B cell (primary cell): ENCODE results near the gene KRTAP5-10. TPM values are rescaled to one million over a fixed set of nuclear protein-coding genes. Genes with fewer than 3 reads are reported as not detected.

ENCODE experiments used
- ATAC-seq: fragments of 200-7000 bp; cut with Tn5 transposase; one replicate; pipeline ENCODE4 v1.10.0; 2021; ENCODE audit warnings: low read depth, mild to moderate bottlenecking, moderate number of reproducible peaks, moderate library complexity
- CTCF ChIA-PET: fragments of 350-600 bp; sonication (Branson Sonifier 250); formaldehyde crosslinking; loops from one replicate; lab custom pipeline; 2021; ENCODE audit warnings: antibody characterized with exemption, inconsistent platforms; lab: Charles Lee
- POLR2A ChIA-PET: fragments of 350-600 bp; sonication (Branson Sonifier 250); formaldehyde crosslinking; loops from one replicate; lab custom pipeline; 2021; ENCODE audit warnings: antibody characterized with exemption; lab: Charles Lee
- DNase-seq: peaks from one replicate; pipeline ENCODE4 v3.0.0; 2013
- H2AFZ ChIP-seq: 2 replicates; pipeline ENCODE4 v1.6.1; 2012; ENCODE audit warnings: mild to moderate bottlenecking, low read depth, low read length; ENCODE audit not compliant: insufficient read depth, poor library complexity, severe bottlenecking
- H3K27ac ChIP-seq, 2 donors: 1 replicate in 1 of 2; 2 replicates in 1 of 2; pipeline ENCODE4 v1.5.1; 2012 to 2013; ENCODE audit warnings: low read length in 2 of 2, mild to moderate bottlenecking in 2 of 2, moderate library complexity in 1 of 2
- H3K27me3 ChIP-seq, 4 experiments: fragments of 200-600 bp in 1 of 4; sonication (generic) in 1 of 4; replicated peaks in 1 of 4; 1 replicate in 2 of 4; 2 replicates in 2 of 4; pipeline versions ENCODE4 v1.6.1 to v1.7.0; 2013 to 2016; ENCODE audit warnings: low read length in 3 of 4, mild to moderate bottlenecking in 2 of 4, mixed read lengths in 1 of 4, moderate library complexity in 1 of 4; ENCODE audit not compliant: insufficient read depth in 4 of 4, control insufficient read depth in 3 of 4; ENCODE audit errors: control extremely low read depth in 1 of 4
- H3K36me3 ChIP-seq, 2 experiments: replicated peaks in 1 of 2; 1 replicate in 1 of 2; 2 replicates in 1 of 2; pipeline versions ENCODE4 v1.6.1 to v1.7.1; 2013; ENCODE audit warnings: low read length in 1 of 2; ENCODE audit not compliant: insufficient read depth in 2 of 2, control insufficient read depth in 1 of 2; ENCODE audit errors: control extremely low read depth in 1 of 2, extremely low read depth in 1 of 2
- H3K4me1 ChIP-seq, 2 donors: fragments of 200-600 bp in 1 of 2; sonication (generic) in 1 of 2; 1 replicate in 1 of 2; 2 replicates in 1 of 2; pipeline versions ENCODE4 v1.5.1 to v1.6.1; 2013 to 2017; ENCODE audit warnings: low read length in 2 of 2; ENCODE audit not compliant: control insufficient read depth in 2 of 2, insufficient read depth in 2 of 2
- H3K4me2 ChIP-seq: replicated peaks from 2 replicates; pipeline ENCODE3; 2012; ENCODE audit warnings: mild to moderate bottlenecking, low read depth, low read length; ENCODE audit not compliant: poor library complexity, severe bottlenecking
- H3K4me3 ChIP-seq, 5 experiments: fragments of 200-600 bp in 1 of 5; sonication (generic) in 1 of 5; 1 replicate in 3 of 5; 2 replicates in 2 of 5; pipeline versions ENCODE4 v1.5.1 to v1.7.0; 2011 to 2016; ENCODE audit warnings: low read length in 4 of 5, mild to moderate bottlenecking in 4 of 5, low read depth in 2 of 5, control low read depth in 1 of 5, moderate library complexity in 1 of 5; ENCODE audit not compliant: insufficient read depth in 1 of 5; ENCODE audit errors: control extremely low read depth in 1 of 5, extremely low read depth in 1 of 5
- H3K79me2 ChIP-seq: fragments of 200-600 bp; sonication (generic); one replicate; pipeline ENCODE4 v1.6.0; 2016; ENCODE audit warnings: low read length; ENCODE audit not compliant: control insufficient read depth, insufficient read depth
- H3K9ac ChIP-seq: fragments of 200-600 bp; sonication (generic); 2 replicates; pipeline ENCODE4 v1.6.1; 2017; ENCODE audit warnings: mild to moderate bottlenecking, low read length, moderate library complexity
- H3K9me3 ChIP-seq, 3 donors: one replicate each; pipeline versions ENCODE4 v1.6.1 to v1.7.1; 2013; ENCODE audit warnings: low read length in 2 of 3; ENCODE audit not compliant: control insufficient read depth in 2 of 3, insufficient read depth in 1 of 3; ENCODE audit errors: control extremely low read depth in 1 of 3
- H4K20me1 ChIP-seq: 2 replicates; pipeline ENCODE4 v1.6.0; 2012; ENCODE audit warnings: mild to moderate bottlenecking, low read length; ENCODE audit not compliant: insufficient read depth, control insufficient read depth, poor library complexity, severe bottlenecking
- H3K27ac Mint-ChIP-seq: one replicate; pipeline ENCODE4 v1.8.0; 2021; ENCODE audit warnings: mixed read lengths
- H3K27me3 Mint-ChIP-seq: one replicate; pipeline ENCODE4 v1.8.0; 2021; ENCODE audit warnings: mixed read lengths
- H3K4me1 Mint-ChIP-seq: one replicate; pipeline ENCODE4 v1.8.0; 2021; ENCODE audit warnings: mixed read lengths
- H3K4me3 Mint-ChIP-seq: one replicate; pipeline ENCODE4 v1.8.0; 2021; ENCODE audit warnings: mixed read lengths
- H3K9me3 Mint-ChIP-seq: one replicate; pipeline ENCODE4 v1.8.0; 2022; ENCODE audit warnings: mixed read lengths; ENCODE audit not compliant: insufficient read depth
- EZH2 ChIP-seq: IDR thresholded peaks from 2 replicates; pipeline ENCODE4 v1.6.1; 2012; ENCODE audit warnings: borderline replicate concordance, low read depth, mild to moderate bottlenecking, moderate library complexity, low read length; ENCODE audit not compliant: insufficient read depth, poor library complexity, severe bottlenecking
- WGBS: methylation state at CpG from one replicate; pipeline ENCODE4 v1.1.5; 2013; ENCODE audit warnings: missing lambda C conversion rate; ENCODE audit not compliant: insufficient coverage; 5-methylcytosine and 5-hydroxymethylcytosine counted together
- intact Hi-C: fragments of 100-400 bp; cut with micrococcal nuclease; formaldehyde crosslinking; loops from one replicate; pipeline ENCODE4 v1.10.0; 2022
- polyA plus RNA-seq: library from polyadenylated mRNA; depleted of rRNA; stranded (reverse); fragments of >200 nt; gene quantifications from 2 replicates; pipeline ENCODE4 v1.2.3, GENCODE V29; 2012
- total RNA-seq, 2 donors: library from RNA; stranded (reverse); fragments of 120-200 nt in 1 of 2; gene quantifications; 1 replicate in 1 of 2; 2 replicates in 1 of 2; pipeline versions ENCODE4 v1.2.3 to v1.2.4, GENCODE V29; 2013 to 2022
- TF ChIP-seq, protein P1 (sequence below): fragments of 200-600 bp; IDR thresholded peaks from one replicate; pipeline ENCODE4 v1.8.0; 2022; ENCODE audit warnings: antibody characterized with exemption, mild to moderate bottlenecking

The KRTAP5-10 gene
- total and polyA plus RNA-seq, 2 donors (not counting 1 experiment from before 2014, with no cell fraction given) = not detected

DNA sequence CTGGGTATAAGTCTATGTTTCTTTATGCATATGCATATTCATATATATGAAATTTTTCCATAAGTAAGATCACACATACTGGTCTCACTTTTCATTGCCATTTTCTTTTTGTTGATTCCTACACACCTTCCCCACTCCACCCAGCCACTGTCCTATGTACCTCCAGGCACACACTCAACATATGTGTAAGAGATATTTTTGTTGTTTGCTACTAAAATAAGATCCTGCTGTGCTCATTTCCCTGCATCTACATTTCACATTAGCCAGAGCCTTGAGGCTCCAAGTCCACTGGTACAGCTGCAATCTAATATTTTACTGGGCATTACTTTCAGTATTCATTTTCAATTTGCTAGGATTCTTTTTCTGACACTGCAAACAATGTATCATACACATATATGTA, 8.1 kb upstream of the KRTAP5-10 start:
- H3K4me3 Mint-ChIP-seq = no peak overlapping the region
- H3K4me1 Mint-ChIP-seq = no peaks in the 10 kb centered on the region
- ATAC-seq = no peak
- Histone ChIP-seq H2AFZ (no peak overlapping the region), H3K4me1 (no peaks in the 10 kb centered on the region), H3K36me3 (no peaks in the 10 kb centered on the region), H3K27ac (no peak overlapping the region), H3K9ac (no peak overlapping the region), H3K4me2 (no peak overlapping the region), H4K20me1 (no peaks in the 10 kb centered on the region), H3K4me3 (no peak overlapping the region), H3K27me3 (peaks cover 0 to 9% (median 3%) of the 10 kb centered on the region in 4 experiments), H3K9me3 (no peaks in the 10 kb centered on the region), H3K79me2 (no peaks in the 10 kb centered on the region)
- TF ChIP-seq, protein P1, sequence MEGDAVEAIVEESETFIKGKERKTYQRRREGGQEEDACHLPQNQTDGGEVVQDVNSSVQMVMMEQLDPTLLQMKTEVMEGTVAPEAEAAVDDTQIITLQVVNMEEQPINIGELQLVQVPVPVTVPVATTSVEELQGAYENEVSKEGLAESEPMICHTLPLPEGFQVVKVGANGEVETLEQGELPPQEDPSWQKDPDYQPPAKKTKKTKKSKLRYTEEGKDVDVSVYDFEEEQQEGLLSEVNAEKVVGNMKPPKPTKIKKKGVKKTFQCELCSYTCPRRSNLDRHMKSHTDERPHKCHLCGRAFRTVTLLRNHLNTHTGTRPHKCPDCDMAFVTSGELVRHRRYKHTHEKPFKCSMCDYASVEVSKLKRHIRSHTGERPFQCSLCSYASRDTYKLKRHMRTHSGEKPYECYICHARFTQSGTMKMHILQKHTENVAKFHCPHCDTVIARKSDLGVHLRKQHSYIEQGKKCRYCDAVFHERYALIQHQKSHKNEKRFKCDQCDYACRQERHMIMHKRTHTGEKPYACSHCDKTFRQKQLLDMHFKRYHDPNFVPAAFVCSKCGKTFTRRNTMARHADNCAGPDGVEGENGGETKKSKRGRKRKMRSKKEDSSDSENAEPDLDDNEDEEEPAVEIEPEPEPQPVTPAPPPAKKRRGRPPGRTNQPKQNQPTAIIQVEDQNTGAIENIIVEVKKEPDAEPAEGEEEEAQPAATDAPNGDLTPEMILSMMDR = no peak
- no peak for TF ChIP-seq EZH2
- H3K27ac Mint-ChIP-seq = no peak overlapping the region
- intact Hi-C loops = no loop called here
- DNase-seq = no peak
- peaks cover 30% of the 10 kb centered on the region for H3K27me3 Mint-ChIP-seq
- ChIA-PET POLR2A (no interaction called here), CTCF (no interaction called here)
- peaks cover 2% of the 10 kb centered on the region for H3K9me3 Mint-ChIP-seq

DNA sequence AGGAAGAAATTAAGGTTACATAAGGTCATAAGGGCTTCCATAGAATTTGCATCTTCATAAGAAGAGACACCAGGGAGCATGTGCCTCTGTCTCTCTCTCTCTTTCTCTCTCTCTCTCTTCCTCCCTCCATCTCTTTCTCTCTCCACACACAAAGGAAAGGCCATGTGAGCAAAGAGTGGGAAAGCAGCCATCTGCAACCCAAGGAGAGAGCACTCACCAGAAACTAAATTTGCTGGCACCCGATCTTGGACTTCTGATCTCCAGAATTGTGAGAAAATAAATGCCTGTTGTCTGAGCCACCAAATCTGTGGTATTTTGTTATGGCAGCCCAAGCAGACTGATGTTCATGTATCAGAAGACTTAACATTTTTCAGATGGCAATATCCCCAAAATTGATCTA, 6.4 kb upstream of the KRTAP5-10 start:
- POLR2A ChIA-PET = no interaction called here
- Histone ChIP-seq H3K79me2 (no peaks in the 10 kb centered on the region), H4K20me1 (no peaks in the 10 kb centered on the region), H3K36me3 (no peaks in the 10 kb centered on the region), H2AFZ (no peak overlapping the region), H3K4me1 (peaks cover 0 to 4% of the 10 kb centered on the region in 2 donors), H3K27me3 (peaks cover 0 to 15% (median 11%) of the 10 kb centered on the region in 4 experiments), H3K4me2 (no peak overlapping the region), H3K27ac (no peak overlapping the region), H3K4me3 (no peak overlapping the region), H3K9me3 (no peaks in the 10 kb centered on the region), H3K9ac (no peak overlapping the region)
- peaks cover 41% of the 10 kb centered on the region for H3K27me3 Mint-ChIP-seq
- peaks cover 2% of the 10 kb centered on the region for H3K9me3 Mint-ChIP-seq
- CTCF ChIA-PET = no interaction called here
- H3K27ac Mint-ChIP-seq = no peak overlapping the region
- no peak overlapping the region for H3K4me3 Mint-ChIP-seq
- no peaks in the 10 kb centered on the region for H3K4me1 Mint-ChIP-seq
- intact Hi-C loops = no loop called here
- no peak for DNase-seq
- no peak for TF ChIP-seq EZH2
- TF ChIP-seq, protein P1 = no peak
- no peak for ATAC-seq
- 100% methylated on average over 1 of the region's 1 CpG for WGBS
